Smooth muscle cell (in vitro differentiated cells): ENCODE results near the gene LRRC28. TPM values are rescaled to one million over a fixed set of nuclear protein-coding genes. Genes with fewer than 3 reads are reported as not detected.

Source experiments
- DNase-seq: peaks from one replicate; lab custom pipeline; 2025; ENCODE audit not compliant: unreplicated experiment; lab: John Stamatoyannopoulos, UW
- H2AFZ ChIP-seq: fragments of 200-600 bp; sonication (generic); 2 replicates; pipeline ENCODE4 v1.6.0; 2016; ENCODE audit warnings: antibody characterized with exemption, low read depth, mild to moderate bottlenecking
- H3F3A ChIP-seq: fragments of 200-600 bp; sonication (generic); 2 replicates; pipeline ENCODE4 v1.6.0; 2017; ENCODE audit warnings: antibody characterized with exemption, low read depth
- H3K27ac ChIP-seq: fragments of 200-600 bp; sonication (generic); 2 replicates; pipeline ENCODE4 v1.5.1; 2016; ENCODE audit warnings: low read depth, mild to moderate bottlenecking
- H3K27me3 ChIP-seq: fragments of 200-600 bp; sonication (generic); 2 replicates; pipeline ENCODE4 v1.6.1; 2016; ENCODE audit warnings: low read depth, mild to moderate bottlenecking
- H3K36me3 ChIP-seq: fragments of 200-600 bp; sonication (generic); 2 replicates; pipeline ENCODE4 v1.5.1; 2016; ENCODE audit warnings: low read depth
- H3K4me1 ChIP-seq: fragments of 200-600 bp; sonication (generic); 2 replicates; pipeline ENCODE4 v1.5.1; 2016; ENCODE audit warnings: low read depth
- H3K4me2 ChIP-seq: fragments of 200-600 bp; sonication (generic); 2 replicates; pipeline ENCODE4 v1.6.0; 2016; ENCODE audit warnings: mild to moderate bottlenecking
- H3K4me3 ChIP-seq: fragments of 200-600 bp; sonication (generic); 2 replicates; pipeline ENCODE4 v1.5.1; 2016; ENCODE audit warnings: mild to moderate bottlenecking
- H3K79me2 ChIP-seq: fragments of 200-600 bp; sonication (generic); 2 replicates; pipeline ENCODE4 v1.6.0; 2016; ENCODE audit warnings: low read depth, mild to moderate bottlenecking
- H3K9ac ChIP-seq: fragments of 200-600 bp; sonication (generic); 2 replicates; pipeline ENCODE4 v1.6.0; 2016; ENCODE audit warnings: low read depth
- H3K9me3 ChIP-seq: fragments of 200-600 bp; sonication (generic); replicated peaks from 2 replicates; pipeline ENCODE4 v1.5.1; 2016; ENCODE audit warnings: low read depth
- H4K20me1 ChIP-seq: fragments of 200-600 bp; sonication (generic); 2 replicates; pipeline ENCODE4 v1.6.0; 2016; ENCODE audit warnings: low read depth
- WGBS: methylation state at CpG from one replicate; pipeline ENCODE4 v1.1.7; 2016; ENCODE audit warnings: low lambda C conversion rate; 5-methylcytosine and 5-hydroxymethylcytosine counted together
- polyA plus RNA-seq: library from polyadenylated mRNA; unstranded; fragments of >200 nt; fragmentation: Nextera tagmentation; extraction: Ambion mirVana; gene quantifications from 2 replicates; pipeline ENCODE4 v1.2.1, GENCODE V29; 2016
- total RNA-seq: library from RNA; depleted of rRNA; stranded (reverse); fragments of >200 nt; gene quantifications from 2 replicates; pipeline ENCODE4 v1.2.3, GENCODE V29; 2014
- TF ChIP-seq, protein P1 (sequence below): fragments of 200-600 bp; sonication (generic); IDR thresholded peaks from 2 replicates; pipeline ENCODE4 v1.5.1; 2017; ENCODE audit warnings: borderline replicate concordance, mild to moderate bottlenecking, antibody characterized with exemption; ENCODE audit not compliant: insufficient read depth, poor library complexity, severe bottlenecking

The LRRC28 gene
- total and polyA plus RNA-seq, 2 experiments from 2014 or later = 26.5 to 28.8 TPM

DNA sequence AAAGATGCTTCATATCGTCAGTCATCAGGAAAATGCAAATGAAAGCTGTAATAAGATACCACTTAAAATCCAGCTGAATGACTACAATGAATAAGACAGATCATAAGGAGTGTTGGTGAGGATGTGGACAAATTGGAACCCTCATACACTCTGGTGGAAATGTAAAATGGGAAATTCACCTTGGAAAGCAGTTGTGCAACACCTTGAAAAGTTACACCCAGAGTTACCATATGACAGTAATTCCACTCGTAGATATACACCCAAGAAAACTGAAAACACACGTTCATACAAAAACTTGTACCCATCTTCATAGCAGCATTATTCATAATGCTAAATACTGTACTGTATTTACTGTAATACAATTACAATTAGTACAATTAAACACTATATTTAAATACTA is 4.2 kb upstream of the LRRC28 start:
- Histone ChIP-seq H3K4me3 (no peak overlapping the region), H2AFZ (no peak overlapping the region), H3F3A (peaks cover 4% of the 10 kb centered on the region), H4K20me1 (peaks cover 20% of the 10 kb centered on the region), H3K27ac (no peak overlapping the region), H3K36me3 (peaks cover 3% of the 10 kb centered on the region), H3K4me2 (peak overlapping the region; percentile 95), H3K27me3 (no peaks in the 10 kb centered on the region), H3K9me3 (no peaks in the 10 kb centered on the region), H3K4me1 (peaks cover 29% of the 10 kb centered on the region), H3K79me2 (peaks cover 66% of the 10 kb centered on the region), H3K9ac (no peak overlapping the region)
- TF ChIP-seq, protein P1, sequence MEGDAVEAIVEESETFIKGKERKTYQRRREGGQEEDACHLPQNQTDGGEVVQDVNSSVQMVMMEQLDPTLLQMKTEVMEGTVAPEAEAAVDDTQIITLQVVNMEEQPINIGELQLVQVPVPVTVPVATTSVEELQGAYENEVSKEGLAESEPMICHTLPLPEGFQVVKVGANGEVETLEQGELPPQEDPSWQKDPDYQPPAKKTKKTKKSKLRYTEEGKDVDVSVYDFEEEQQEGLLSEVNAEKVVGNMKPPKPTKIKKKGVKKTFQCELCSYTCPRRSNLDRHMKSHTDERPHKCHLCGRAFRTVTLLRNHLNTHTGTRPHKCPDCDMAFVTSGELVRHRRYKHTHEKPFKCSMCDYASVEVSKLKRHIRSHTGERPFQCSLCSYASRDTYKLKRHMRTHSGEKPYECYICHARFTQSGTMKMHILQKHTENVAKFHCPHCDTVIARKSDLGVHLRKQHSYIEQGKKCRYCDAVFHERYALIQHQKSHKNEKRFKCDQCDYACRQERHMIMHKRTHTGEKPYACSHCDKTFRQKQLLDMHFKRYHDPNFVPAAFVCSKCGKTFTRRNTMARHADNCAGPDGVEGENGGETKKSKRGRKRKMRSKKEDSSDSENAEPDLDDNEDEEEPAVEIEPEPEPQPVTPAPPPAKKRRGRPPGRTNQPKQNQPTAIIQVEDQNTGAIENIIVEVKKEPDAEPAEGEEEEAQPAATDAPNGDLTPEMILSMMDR = no peak
- WGBS = 93% methylated on average over 3 of the region's 3 CpGs
- no peak for DNase-seq

DNA sequence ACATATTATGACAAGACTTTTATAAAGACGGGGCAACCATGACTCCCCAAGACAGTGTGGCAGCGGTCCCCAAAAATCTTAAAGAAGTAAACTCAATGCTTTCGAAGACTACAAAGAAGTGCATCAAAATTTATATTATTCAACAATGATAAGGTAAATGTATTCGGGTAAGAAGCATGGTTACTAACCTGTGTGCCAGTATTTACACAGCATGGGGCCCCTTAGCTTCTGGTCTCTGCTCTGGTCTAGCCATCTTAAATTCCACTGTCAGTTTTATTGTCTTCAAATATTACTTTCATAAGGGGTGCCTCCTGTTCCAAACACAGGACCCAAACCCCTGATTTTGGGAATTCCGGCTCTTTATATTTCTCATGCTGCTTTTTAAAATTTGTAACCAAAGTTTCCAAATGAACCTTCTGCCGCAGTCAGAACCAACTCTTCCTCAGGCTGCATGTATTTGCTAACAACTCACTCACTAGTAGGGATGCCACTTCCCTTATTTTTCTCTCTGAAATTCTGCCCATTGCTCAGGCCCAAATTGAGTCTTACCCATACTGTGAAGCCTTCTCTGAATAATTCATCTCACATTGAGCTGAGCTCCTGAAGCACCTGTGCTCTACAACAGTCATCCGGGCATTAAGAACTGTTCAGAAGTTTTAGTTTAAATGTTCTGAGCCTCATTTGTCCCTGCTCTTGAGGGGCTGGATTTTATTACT is 3.1 kb upstream of the LRRC28 start:
- no peak overlapping the region for H2AFZ ChIP-seq

DNA sequence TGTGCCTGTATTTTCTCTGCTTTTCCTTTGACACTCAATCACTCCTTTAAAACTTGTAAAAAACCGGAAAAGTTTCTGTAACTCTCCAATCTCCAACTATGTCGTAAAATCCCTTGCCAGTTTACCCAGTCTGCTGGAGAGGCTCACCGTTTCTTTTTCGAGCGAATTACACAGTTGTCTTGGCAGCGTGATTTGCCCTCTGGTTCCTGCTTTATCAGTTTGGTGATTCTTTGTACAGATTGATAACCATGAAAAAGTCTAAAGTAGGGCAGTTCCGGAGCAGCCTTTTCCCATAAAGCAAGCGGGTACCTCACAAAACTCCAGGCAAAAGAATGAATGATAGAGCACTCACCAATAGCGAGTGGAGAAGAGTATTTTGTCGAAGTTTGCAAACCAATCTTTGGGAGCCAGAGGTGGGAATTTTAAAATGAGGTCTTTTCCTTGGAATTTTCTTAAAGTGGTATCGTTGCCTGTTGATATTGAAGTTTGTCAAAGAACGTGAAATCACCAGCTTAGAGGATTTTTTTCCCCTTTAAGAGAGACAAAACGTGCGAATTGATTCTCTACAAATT is 1.9 kb upstream of the LRRC28 start, which contains the start of gene TTC23:
TTC23 (minus strand) TSS at position 312 of the 572 bp plus-strand sequence. CDS start 20,869 bp downstream, outside the sequence.
- peak within 1 kb of the TSS; percentile 95 for H3K4me2 ChIP-seq
- peaks cover 31% of the 10 kb centered on the region for H3K4me1 ChIP-seq
- H4K20me1 ChIP-seq = peaks cover 3% of the 10 kb centered on the region
- H3F3A ChIP-seq = peaks cover 4% of the 10 kb centered on the region
- WGBS = under 1% methylated on average over 14 of the region's 14 CpGs
- H3K27me3 ChIP-seq = no peaks in the 10 kb centered on the region
- no peaks in the 10 kb centered on the region for H3K9me3 ChIP-seq
- peak within 1 kb of the TSS; percentile 65 for H3K4me3 ChIP-seq
- peak within 1 kb of the TSS; percentile 81 for H2AFZ ChIP-seq
- H3K9ac ChIP-seq = peak within 1 kb of the TSS; percentile 91
- peak within 1 kb of the TSS; percentile 91 for H3K27ac ChIP-seq
- TF ChIP-seq, protein P1 = no peak
- H3K79me2 ChIP-seq = peaks cover 56% of the 10 kb centered on the region
- DNase-seq = no peak
- no peaks in the 10 kb centered on the region for H3K36me3 ChIP-seq

More for the DNA sequence above, 3.1 kb upstream of the LRRC28 start:
- TF ChIP-seq, protein P1 = no peak
- H3F3A ChIP-seq = peaks cover 4% of the 10 kb centered on the region
- no peak for DNase-seq
- 88% methylated on average over 7 of the region's 7 CpGs for WGBS
- peak overlapping the region; percentile 65 for H3K4me3 ChIP-seq
- peak overlapping the region; percentile 91 for H3K9ac ChIP-seq
- H3K4me1 ChIP-seq = peaks cover 31% of the 10 kb centered on the region
- no peak overlapping the region for H3K27ac ChIP-seq
- no peaks in the 10 kb centered on the region for H3K9me3 ChIP-seq
- peak overlapping the region; percentile 95 for H3K4me2 ChIP-seq
- peaks cover 3% of the 10 kb centered on the region for H3K36me3 ChIP-seq
- no peaks in the 10 kb centered on the region for H3K27me3 ChIP-seq
- H4K20me1 ChIP-seq = peaks cover 14% of the 10 kb centered on the region
- H3K79me2 ChIP-seq = peaks cover 65% of the 10 kb centered on the region
